Urinary bladder (tissue), 4 donors: Measurements from ENCODE around the gene PTPRN2. TPM values are rescaled to one million over a fixed set of nuclear protein-coding genes. Genes with fewer than 3 reads are reported as not detected.
"Not testable (repeated sequence)": the region's sequence is repeated elsewhere in the genome, so short reads cannot be mapped to it uniquely, and the experiment has no call there.

ENCODE experiments used
- DNase-seq: peaks from one replicate; pipeline ENCODE4 v3.0.0-alpha.2; 2015; ENCODE audit errors: extremely low spot score
- H3K27ac ChIP-seq: one replicate; pipeline ENCODE4 v1.5.1; 2013; ENCODE audit warnings: low read depth, mild to moderate bottlenecking, moderate library complexity
- H3K36me3 ChIP-seq: one replicate; pipeline ENCODE4 v1.6.1; 2013; ENCODE audit warnings: mild to moderate bottlenecking, moderate library complexity; ENCODE audit not compliant: insufficient read depth
- H3K4me1 ChIP-seq: one replicate; pipeline ENCODE4 v1.6.1; 2013; ENCODE audit warnings: mild to moderate bottlenecking, moderate library complexity; ENCODE audit not compliant: insufficient read depth
- H3K4me3 ChIP-seq: one replicate; pipeline ENCODE4 v1.5.1; 2013; ENCODE audit warnings: low read depth, low read length
- WGBS: extraction: QIAGEN DNeasy Blood & Tissue Kit; methylation state at CpG from one replicate; pipeline ENCODE4 v1.1.7; 2013; 5-methylcytosine and 5-hydroxymethylcytosine counted together
- polyA plus RNA-seq: library from polyadenylated mRNA; stranded (reverse); fragments of 200-250 nt; gene quantifications from one replicate; pipeline ENCODE4 v1.2.3, GENCODE V29; 2013
- total RNA-seq: library from RNA; depleted of rRNA; stranded (reverse); fragments of >200 nt; gene quantifications from one replicate; pipeline ENCODE4 v1.2.3, GENCODE V29; 2014
- donor health status: healthy with polysubstance abuse.
- donor health status: healthy.

PTPRN2 gene
- 2.8 TPM for total RNA-seq
- 4.4 TPM for polyA plus RNA-seq

DNA sequence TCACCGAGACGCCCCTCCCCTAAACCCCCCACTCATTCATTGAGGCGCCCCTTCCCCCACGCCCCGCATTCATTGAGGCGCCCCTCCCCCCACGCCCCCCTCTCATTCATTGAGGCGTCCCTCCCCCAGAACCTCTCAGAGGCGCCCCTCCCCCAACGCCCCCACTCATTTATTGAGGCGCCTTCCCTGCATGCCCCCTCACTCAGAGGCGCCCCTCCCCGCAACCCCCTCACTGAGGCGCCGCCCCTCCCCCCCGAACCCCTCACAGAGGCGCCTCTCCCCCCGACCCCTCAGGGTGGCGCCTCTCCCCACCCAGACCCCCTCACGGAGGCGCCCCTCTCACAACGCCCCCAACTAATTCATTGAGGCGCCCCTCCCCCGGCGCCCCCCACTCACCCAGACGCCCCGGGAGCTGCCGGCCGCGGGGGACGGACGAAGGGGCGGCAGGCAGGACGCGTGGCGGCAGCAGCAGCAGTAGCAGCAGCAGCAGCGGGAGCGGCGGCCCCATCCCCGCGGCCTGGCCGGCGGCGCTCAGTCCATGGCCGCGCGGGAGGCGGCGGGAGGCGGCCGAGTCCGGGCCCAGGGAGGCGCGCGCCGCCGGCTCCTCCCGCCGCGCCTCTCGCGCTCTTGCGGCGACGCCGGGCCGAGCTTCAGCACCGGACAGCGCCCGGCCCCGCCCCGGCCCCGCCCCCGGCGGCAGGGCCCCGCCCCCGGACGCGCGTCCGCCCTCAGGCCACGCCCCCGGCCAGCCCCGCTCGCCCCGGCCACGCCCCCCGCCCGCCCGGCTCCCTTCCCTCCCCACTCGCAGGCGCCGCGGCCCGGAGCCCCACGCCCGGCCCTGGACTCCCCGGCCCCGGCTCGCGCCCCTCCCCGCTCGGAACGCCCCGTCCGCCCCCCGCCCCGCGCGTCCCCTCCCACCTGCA lies at the start of gene PTPRN2:
Gene PTPRN2 (minus strand): TSS at position 662 of the 923 bp plus-strand sequence.
- no peaks in the 10 kb centered on the region for H3K36me3 ChIP-seq
- no peak for DNase-seq
- H3K27ac ChIP-seq = no peak within 1 kb of the TSS
- peaks cover 4% of the 10 kb centered on the region for H3K4me1 ChIP-seq
- 2% methylated on average over 97 of the region's 110 CpGs for WGBS
- H3K4me3 ChIP-seq = peak within 1 kb of the TSS; percentile 43

DNA sequence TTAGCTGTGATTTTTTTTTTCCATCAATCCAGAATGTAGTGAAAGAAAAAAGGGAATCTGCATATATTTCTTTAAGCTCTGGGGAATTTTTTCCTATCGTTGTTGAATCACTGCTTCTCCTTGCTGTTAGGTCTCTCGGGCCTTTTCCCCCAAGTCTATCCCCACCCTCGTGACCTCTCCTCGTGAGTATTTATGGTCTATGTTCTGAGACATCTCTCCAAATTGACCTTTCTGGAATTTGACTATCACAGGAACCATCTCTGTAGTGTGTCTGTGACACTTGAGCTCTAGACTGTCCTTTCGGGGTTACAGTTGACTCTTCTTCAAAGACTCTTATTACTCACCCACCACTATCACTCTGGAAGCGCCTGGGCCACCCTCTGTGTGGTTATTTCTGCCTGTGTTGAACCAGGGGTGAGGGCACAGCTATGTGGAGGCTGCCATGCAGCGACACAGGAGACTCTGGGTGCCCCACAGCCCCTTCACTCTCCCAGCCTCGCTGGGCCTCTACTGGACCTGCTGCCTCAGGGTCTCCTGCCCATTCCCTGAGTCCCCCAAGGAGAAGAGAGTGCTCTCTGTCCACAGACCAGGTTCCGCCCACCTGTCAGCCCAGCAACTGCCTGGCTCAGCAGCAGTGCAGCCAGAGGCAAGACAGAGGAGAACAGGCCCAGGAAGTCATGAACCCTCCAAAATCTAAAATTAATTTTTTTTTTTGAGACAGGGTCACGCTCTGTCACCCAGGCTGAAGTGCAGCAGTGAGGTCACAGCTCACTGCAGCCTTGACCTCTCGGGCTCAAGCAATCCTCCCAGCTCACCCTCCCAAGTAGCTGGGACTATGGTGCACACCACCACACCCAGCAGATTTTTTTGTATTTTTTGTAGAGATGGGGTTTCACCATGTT lies 45.7 kb upstream of the PTPRN2 start:
- no peak for DNase-seq
- Histone ChIP-seq H3K36me3 (no peaks in the 10 kb centered on the region), H3K4me3 (no peak overlapping the region), H3K4me1 (no peaks in the 10 kb centered on the region), H3K27ac (no peak overlapping the region)
- 92% methylated on average over 11 of the region's 11 CpGs for WGBS

DNA sequence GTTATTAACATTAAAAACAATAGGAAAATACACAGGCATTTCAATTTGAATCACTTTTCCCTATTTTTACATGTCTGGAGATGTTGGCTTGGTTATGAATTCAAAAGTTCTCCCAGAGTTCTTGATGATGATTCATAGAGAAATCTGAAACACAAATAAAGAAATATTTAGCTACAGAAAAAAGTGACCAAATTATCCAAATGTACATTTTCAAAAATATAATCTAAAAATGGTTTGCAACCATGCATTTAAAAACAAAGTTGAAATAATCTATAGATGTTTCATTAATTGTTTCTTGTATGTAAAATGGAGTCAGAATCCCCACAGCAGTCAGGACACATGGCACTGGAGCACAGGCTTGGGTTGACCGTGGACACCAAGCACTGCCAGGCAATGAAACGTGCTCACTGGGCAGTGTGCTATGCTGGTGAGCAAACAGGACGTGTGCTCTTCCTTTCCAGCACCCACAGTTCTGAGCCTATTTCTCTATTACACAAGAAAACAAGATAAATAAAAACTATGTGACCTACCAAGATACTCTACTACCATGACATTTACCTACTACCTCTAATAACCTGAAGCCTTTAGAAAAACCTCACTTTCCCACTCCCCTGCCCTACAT lies 44.1 kb upstream of the PTPRN2 start:
- DNase-seq = no peak
- no peak overlapping the region for H3K27ac ChIP-seq
- 95% methylated on average over 3 of the region's 3 CpGs for WGBS
- H3K4me3 ChIP-seq = no peak overlapping the region
- no peaks in the 10 kb centered on the region for H3K36me3 ChIP-seq
- no peaks in the 10 kb centered on the region for H3K4me1 ChIP-seq

DNA sequence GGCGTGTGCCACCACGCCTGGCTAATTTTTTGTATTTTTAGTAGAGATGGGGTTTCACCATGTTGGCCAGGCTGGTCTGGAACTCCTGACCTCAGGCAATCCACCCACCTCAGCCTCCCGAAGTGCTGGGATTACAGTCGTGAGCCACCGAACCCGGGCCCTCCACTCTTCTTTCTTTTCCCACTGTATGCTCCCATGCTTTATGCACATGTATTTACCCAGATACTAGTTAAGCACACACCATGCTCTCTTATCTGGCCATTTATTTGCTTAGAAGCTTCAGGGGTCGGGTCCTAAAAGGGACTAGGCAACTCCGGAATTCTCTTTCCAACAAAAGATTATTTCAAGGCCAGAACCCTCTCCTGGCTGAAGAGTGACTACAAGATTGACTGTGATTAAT lies 38.7 kb upstream of the PTPRN2 start:
- whole genome bisulfite sequencing = 94% methylated on average over 8 of the region's 8 CpGs
- H3K27ac ChIP-seq, H3K4me3 ChIP-seq, H3K36me3 ChIP-seq, DNase-seq, H3K4me1 ChIP-seq: not testable (repeated sequence)

DNA sequence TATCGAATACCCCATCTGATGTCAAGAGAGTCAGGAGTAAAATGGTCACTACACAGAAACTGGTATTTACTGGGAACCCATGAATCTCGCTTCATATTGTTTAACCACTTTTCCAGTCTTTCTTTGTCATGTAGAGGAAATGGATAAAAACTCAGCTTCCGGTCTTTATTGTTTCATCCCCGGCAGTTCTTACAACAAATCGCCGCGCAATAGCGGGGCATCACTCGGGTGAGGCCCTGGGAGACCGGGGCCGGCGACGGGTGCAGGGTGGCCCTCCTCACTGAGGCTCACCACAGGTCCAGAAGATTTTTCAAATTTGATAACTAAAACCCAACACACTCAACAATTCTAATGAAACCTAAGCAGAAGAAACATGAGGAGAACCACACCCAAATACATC lies 35.6 kb upstream of the PTPRN2 start:
- Histone ChIP-seq H3K27ac (no peak overlapping the region), H3K36me3 (no peaks in the 10 kb centered on the region), H3K4me1 (no peaks in the 10 kb centered on the region), H3K4me3 (no peak overlapping the region)
- DNase-seq = no peak
- 92% methylated on average over 13 of the region's 13 CpGs for WGBS

DNA sequence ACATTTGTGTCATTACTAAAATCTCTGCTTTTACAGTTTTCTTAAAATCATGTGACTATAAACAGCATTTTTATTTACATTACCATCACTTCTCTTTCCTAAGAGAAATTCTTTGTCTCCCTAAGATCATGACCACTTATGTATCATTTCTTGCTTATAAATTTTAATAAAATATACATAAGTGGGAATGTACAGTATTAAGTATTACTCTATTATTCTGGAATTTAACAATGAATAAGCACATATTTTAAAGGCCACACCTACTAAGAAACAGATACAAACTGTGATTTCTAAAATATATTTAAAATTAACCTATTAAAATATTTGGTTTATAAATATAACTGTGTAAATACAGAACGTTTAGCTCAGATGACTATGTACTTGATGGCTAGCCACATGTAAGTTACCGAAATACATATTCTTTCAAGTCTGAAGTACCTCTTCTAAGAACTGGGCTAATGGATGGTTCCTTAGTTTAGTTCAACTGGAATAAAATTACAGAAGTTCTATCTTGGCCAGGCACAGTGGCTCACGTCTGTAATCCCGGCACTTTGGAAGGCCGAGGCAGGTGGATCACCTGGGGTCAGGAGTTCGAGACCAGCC lies 33.3 kb upstream of the PTPRN2 start:
- no peak overlapping the region for H3K4me3 ChIP-seq
- DNase-seq = no peak
- no peak overlapping the region for H3K27ac ChIP-seq
- H3K36me3 ChIP-seq = no peaks in the 10 kb centered on the region
- WGBS = 89% methylated on average over 6 of the region's 6 CpGs
- no peaks in the 10 kb centered on the region for H3K4me1 ChIP-seq

DNA sequence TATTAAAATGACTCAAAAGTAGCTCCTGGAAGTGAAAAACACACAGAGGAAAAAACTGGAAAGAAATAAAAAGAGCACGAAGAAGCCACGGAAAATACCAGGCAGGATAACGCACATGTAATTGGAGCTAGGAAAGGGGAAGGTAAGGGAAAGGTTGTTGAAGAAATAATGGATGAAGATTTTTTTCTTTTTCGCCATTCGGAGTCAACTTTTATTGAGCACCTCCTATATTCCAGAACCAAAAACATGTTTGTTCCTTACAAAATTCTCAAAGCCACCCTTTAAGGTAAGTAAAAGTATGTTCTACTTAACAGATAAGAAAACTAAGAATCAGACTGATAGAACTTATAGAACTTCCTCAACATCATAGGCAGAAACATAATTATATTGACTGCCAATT lies 32.8 kb upstream of the PTPRN2 start:
- H3K36me3 ChIP-seq = no peaks in the 10 kb centered on the region
- H3K27ac ChIP-seq = no peak overlapping the region
- no peak overlapping the region for H3K4me3 ChIP-seq
- no peak for DNase-seq
- no peaks in the 10 kb centered on the region for H3K4me1 ChIP-seq
- 97% methylated on average over 5 of the region's 5 CpGs for WGBS

DNA sequence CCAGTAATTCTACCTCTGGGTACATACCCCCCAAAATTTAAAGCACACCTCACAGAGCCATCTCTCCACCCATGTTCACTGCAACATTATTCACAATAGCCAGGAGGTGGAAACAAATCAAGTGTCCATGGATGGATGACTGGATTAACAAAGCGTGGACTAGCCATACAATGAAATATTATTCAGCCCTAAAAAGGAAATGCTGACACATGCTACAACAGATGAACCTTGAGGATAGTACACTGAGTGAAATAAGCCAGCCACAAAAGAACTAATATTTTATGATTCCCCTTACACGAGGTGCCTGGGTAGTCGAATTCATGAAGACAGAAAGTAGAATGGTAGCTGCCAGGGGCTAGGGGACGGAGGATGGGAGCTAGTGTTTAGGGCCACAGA lies 31.1 kb upstream of the PTPRN2 start:
- H3K36me3 ChIP-seq = no peaks in the 10 kb centered on the region
- WGBS = 96% methylated on average over 4 of the region's 4 CpGs
- H3K27ac ChIP-seq = no peak overlapping the region
- DNase-seq = no peak
- no peak overlapping the region for H3K4me3 ChIP-seq
- no peaks in the 10 kb centered on the region for H3K4me1 ChIP-seq

DNA sequence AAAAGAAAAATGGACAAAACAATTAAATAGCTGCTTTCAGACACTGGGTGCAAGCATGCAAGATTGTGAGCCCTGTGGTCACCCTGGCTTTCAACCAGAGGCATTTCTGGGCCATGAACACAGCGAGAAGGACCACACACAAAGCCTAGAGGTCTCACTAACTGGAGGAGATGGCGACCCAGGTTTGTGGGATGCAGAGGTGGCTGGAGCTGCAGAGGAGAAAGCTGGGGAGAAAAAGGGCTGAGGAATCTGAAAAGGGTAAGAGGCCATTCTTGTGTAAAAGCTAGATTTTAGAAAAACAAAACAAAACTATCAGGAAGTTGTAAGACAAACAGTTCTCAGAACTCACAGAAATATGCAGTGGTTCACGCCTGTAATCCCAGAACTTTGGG lies 30.1 kb upstream of the PTPRN2 start:
- no peak overlapping the region for H3K4me3 ChIP-seq
- 79% methylated on average over 3 of the region's 3 CpGs for WGBS
- H3K27ac ChIP-seq = no peak overlapping the region
- no peaks in the 10 kb centered on the region for H3K4me1 ChIP-seq
- no peaks in the 10 kb centered on the region for H3K36me3 ChIP-seq
- DNase-seq = no peak

DNA sequence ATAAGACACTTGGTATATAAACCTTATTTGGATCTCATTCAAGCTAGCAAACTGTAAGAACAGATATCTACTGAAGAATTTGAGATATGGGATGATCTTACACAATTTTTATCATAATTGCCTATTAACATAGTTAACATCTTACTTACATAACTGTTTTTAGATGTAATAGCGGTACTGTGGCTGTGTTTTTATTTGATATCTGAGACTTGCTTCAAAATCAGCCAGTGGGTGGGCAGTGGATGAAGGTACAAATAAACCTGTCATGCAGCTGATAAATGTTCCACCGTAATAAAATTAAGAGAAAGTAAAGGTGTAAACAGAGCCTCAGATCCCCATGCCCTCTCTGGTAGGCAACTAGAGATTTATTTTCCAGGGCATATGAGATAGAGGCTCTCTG lies 28.4 kb upstream of the PTPRN2 start:
- Histone ChIP-seq H3K4me1 (no peaks in the 10 kb centered on the region), H3K27ac (no peak overlapping the region), H3K4me3 (no peak overlapping the region), H3K36me3 (no peaks in the 10 kb centered on the region)
- no peak for DNase-seq
- 65% methylated on average over 2 of the region's 2 CpGs for WGBS

DNA sequence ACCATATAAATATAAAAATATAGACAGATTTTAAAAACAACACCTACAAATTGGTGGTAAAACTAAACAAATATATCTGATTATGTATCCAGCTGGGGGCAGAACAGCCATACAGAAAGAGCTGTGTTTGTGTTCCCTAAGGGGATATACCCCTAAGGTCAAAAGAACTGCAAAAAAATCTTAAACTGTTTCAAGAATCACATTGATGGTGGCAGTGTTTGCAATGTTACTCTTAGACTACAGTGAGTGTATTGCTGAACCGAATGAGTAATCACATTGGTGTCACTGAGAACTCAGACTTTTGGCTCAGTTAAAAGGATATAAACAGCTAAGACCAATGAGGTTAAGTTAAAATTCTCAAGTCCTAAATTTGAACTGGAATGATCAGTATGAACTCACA lies 27.1 kb upstream of the PTPRN2 start:
- H3K4me1 ChIP-seq = no peaks in the 10 kb centered on the region
- DNase-seq = no peak
- H3K36me3 ChIP-seq = no peaks in the 10 kb centered on the region
- H3K27ac ChIP-seq = no peak overlapping the region
- WGBS = 44% methylated on average over 1 of the region's 1 CpG
- H3K4me3 ChIP-seq = no peak overlapping the region

DNA sequence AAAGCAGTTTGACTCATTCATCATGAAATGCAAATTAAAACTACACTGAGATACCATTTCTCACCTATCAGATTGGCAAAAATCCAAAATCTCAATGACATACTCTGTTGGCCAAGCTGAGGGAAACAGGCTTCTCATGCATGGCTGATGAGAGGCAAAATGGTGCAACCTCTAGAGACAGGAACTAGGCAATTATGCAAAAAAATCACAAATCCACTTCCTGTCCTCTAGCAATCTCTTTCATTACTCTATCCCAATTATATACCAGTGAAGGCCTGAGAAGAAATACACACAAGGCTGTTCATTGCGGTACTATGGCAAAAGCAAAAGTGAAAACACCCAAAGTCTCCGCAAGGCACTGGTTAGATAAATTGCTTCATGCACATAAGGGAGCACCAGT lies 25.9 kb upstream of the PTPRN2 start:
- over 99% methylated on average over 2 of the region's 2 CpGs for WGBS

DNA sequence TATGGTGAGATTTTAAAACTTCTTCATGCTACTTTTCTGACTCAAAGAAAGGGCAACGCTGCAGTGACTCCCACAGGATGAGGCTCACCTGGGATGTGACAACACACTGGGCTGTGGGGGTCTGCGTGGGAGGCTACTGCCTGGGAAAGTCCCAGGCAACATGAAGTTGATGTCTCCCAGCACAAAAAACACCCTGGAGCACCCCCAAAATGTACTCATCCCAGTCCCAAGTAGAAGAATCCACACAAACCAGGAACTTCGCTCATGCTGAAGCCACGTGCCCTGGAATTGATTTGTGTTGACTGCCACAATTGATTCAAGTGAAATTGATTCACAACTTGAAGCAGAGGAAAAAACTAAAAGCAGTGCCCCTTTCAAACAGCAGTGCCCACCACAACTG lies 24.9 kb upstream of the PTPRN2 start:
- 92% methylated on average over 4 of the region's 4 CpGs for WGBS

More for the DNA sequence above, 25.9 kb upstream of the PTPRN2 start:
- Histone ChIP-seq H3K36me3 (no peaks in the 10 kb centered on the region), H3K4me1 (no peaks in the 10 kb centered on the region), H3K27ac (no peak overlapping the region), H3K4me3 (no peak overlapping the region)
- DNase-seq = peak; percentile 10

More for the DNA sequence above, 24.9 kb upstream of the PTPRN2 start:
- Histone ChIP-seq H3K4me1 (no peaks in the 10 kb centered on the region), H3K36me3 (no peaks in the 10 kb centered on the region), H3K27ac (no peak overlapping the region), H3K4me3 (no peak overlapping the region)
- no peak for DNase-seq
